ENCODE measurements around the gene ARHGAP24.

The ARHGAP24 gene

DNA sequence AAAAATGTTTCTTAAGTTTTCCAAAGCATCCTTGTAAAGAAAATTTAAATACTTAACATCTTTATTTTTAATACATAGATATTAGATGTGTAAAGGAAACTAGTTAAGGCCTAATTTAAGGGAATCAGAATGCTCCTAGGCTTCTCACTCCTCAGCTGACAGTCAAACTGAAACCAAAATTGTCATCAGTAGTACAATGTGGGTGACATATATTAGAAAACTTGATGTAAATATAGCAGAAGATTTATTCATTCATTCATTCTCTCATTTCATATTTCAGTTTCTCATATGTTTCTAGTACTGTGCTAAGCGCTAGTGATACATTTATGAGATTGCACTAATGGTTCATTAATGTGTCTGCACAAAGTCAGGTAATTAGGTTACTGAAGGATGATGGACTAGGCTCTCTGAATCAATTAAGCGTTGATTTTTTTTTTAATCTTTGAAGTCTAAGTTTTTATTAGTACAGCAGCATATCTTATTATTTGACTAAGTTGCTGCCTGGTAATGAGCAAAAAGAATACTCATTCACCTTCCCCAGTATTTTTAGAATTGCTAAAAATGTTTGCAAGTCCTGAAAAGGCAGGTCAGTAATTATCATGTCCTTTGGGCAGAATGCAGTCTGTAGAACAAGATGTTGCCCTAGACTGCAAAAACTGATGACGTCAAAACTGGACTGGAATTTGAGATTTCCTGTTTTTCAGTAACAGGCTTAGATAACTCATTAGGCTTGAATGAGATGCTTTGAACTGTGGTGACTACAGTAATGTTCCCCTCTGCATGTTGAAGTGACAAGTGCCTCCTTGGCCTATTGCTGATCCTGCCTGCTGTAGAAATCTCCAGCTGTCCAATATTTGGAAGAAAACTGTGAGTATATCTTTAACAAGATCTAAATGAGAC, 128.7 kb downstream of the ARHGAP24 start:
- Histone ChIP-seq H3K36me3 (ENCODE audit: control insufficient read depth in 1 of 2, insufficient read depth in 2 of 2, low read length in 2 of 2) (no peaks in the 10 kb centered on the region), H3K4me1 (ENCODE audit: control insufficient read depth in 1 of 2, insufficient read depth in 2 of 2, low read length in 2 of 2) (no peaks in the 10 kb centered on the region), H3K9me3 (ENCODE audit: control insufficient read depth in 1 of 2, low read length in 2 of 2) (no peaks in the 10 kb centered on the region), H3K27ac (ENCODE audit: low read depth, low read length) (no peak overlapping the region), H3K27me3 (ENCODE audit: control insufficient read depth in 1 of 2, insufficient read depth in 2 of 2, low read length in 2 of 2) (no peaks in the 10 kb centered on the region), H3K4me3 (ENCODE audit: low read depth in 1 of 2, low read length in 2 of 2) (no peak overlapping the region), H3K9ac (ENCODE audit: low read depth in 1 of 2, low read length in 2 of 2) (no peak overlapping the region)

DNA sequence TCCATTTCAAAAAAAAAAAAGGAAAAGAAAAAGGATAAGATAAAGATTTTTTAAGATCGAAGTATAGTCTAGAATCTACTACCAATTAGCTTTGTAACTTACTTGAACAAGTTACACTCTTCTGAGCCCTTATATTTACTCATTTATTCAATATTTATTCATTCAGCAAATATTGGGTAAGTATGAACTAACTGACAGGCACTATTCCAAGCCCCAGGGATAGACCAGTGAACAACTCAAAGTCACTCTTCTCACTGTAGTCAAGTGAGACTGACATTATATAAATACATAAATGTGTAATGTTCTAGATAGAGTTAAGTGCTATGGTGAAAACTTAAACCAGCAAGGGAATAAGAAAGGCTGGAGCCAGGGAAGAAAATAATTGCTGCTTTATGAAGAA, 131.6 kb downstream of the ARHGAP24 start:
- no peaks in the 10 kb centered on the region for H3K4me1 ChIP-seq (ENCODE audit: control insufficient read depth in 1 of 2, insufficient read depth in 2 of 2, low read length in 2 of 2)
- H3K4me3 ChIP-seq (ENCODE audit: low read depth in 1 of 2, low read length in 2 of 2), result no peak overlapping the region
- H3K36me3 ChIP-seq (ENCODE audit: control insufficient read depth in 1 of 2, insufficient read depth in 2 of 2, low read length in 2 of 2), result no peaks in the 10 kb centered on the region
- H3K9me3 ChIP-seq (ENCODE audit: control insufficient read depth in 1 of 2, low read length in 2 of 2), result no peaks in the 10 kb centered on the region
- no peak overlapping the region for H3K9ac ChIP-seq (ENCODE audit: low read depth in 1 of 2, low read length in 2 of 2)
- H3K27ac ChIP-seq (ENCODE audit: low read depth, low read length), result no peak overlapping the region
- H3K27me3 ChIP-seq (ENCODE audit: control insufficient read depth in 1 of 2, insufficient read depth in 2 of 2, low read length in 2 of 2), result no peaks in the 10 kb centered on the region

DNA sequence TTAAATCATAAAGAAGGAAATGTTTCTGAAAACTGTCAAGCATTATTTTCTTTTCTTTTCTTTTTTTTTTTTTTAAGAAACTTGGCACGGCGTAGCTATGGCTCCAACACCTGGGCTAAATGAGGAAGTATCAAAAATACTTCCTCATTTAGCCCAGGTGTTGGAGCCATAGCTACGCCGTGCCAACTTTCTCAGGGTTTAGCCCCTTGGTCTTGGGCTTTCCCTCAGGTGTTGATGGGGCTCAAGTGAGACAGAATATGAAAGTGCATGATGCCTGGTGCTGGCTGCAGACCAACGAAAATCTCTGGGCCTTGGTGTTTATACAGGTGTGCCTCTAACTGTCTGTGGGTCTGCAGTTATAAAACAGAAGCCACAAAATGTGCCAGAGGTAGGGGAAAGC, 132.7 kb downstream of the ARHGAP24 start:
- Histone ChIP-seq H3K36me3 (ENCODE audit: control insufficient read depth in 1 of 2, insufficient read depth in 2 of 2, low read length in 2 of 2) (no peaks in the 10 kb centered on the region), H3K27me3 (ENCODE audit: control insufficient read depth in 1 of 2, insufficient read depth in 2 of 2, low read length in 2 of 2) (no peaks in the 10 kb centered on the region), H3K9ac (ENCODE audit: low read depth in 1 of 2, low read length in 2 of 2) (no peak overlapping the region), H3K4me1 (ENCODE audit: control insufficient read depth in 1 of 2, insufficient read depth in 2 of 2, low read length in 2 of 2) (no peaks in the 10 kb centered on the region), H3K27ac (ENCODE audit: low read depth, low read length) (no peak overlapping the region), H3K4me3 (ENCODE audit: low read depth in 1 of 2, low read length in 2 of 2) (no peak overlapping the region), H3K9me3 (ENCODE audit: control insufficient read depth in 1 of 2, low read length in 2 of 2) (no peaks in the 10 kb centered on the region)

DNA sequence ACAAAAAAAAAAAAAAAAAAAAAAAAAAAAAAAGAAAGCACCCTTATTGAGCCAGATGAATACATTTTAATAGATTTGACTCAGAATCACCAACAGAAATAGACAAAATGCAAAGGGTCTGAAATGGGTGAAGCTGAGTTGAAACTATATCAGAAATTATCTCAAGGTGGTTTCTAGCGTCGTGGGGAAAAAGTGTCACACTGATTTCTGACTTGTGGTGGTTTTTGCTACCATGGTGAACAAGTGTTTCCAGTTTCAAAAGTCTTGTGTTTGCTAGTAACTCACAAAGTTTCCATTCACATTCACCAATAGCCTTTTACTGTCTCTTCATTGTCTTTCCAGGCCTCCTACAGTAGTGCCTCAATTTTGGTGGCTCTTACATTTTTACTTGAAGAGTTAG, 135.5 kb downstream of the ARHGAP24 start:
- Histone ChIP-seq H3K9me3 (ENCODE audit: control insufficient read depth in 1 of 2, low read length in 2 of 2) (no peaks in the 10 kb centered on the region), H3K27me3 (ENCODE audit: control insufficient read depth in 1 of 2, insufficient read depth in 2 of 2, low read length in 2 of 2) (no peaks in the 10 kb centered on the region), H3K36me3 (ENCODE audit: control insufficient read depth in 1 of 2, insufficient read depth in 2 of 2, low read length in 2 of 2) (no peaks in the 10 kb centered on the region), H3K4me3 (ENCODE audit: low read depth in 1 of 2, low read length in 2 of 2) (no peak overlapping the region), H3K4me1 (ENCODE audit: control insufficient read depth in 1 of 2, insufficient read depth in 2 of 2, low read length in 2 of 2) (no peaks in the 10 kb centered on the region), H3K9ac (ENCODE audit: low read depth in 1 of 2, low read length in 2 of 2) (no peak overlapping the region), H3K27ac (ENCODE audit: low read depth, low read length) (no peak overlapping the region)

DNA sequence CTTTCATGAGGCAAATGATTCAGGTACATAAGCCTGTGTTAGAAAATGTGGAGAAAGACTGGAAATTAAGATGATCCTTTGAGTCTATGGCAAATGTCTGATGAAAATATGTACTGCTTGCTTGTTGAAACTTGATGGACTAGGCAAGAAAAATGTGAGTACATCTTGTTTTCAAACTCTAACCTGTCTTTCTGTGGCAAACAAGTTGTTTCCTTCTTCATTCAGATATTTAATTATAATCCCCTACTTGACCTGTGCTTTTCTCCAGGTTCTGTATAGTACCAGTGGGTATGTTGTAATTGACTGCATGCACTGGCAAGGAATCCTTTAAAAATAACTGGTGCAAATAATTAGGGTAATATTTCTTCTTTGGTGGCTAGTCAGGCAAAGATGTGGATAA, 136.7 kb downstream of the ARHGAP24 start:
- no peak overlapping the region for H3K9ac ChIP-seq (ENCODE audit: low read depth in 1 of 2, low read length in 2 of 2)
- H3K4me3 ChIP-seq (ENCODE audit: low read depth in 1 of 2, low read length in 2 of 2), result no peak overlapping the region
- no peaks in the 10 kb centered on the region for H3K36me3 ChIP-seq (ENCODE audit: control insufficient read depth in 1 of 2, insufficient read depth in 2 of 2, low read length in 2 of 2)
- no peaks in the 10 kb centered on the region for H3K27me3 ChIP-seq (ENCODE audit: control insufficient read depth in 1 of 2, insufficient read depth in 2 of 2, low read length in 2 of 2)
- H3K4me1 ChIP-seq (ENCODE audit: control insufficient read depth in 1 of 2, insufficient read depth in 2 of 2, low read length in 2 of 2), result no peaks in the 10 kb centered on the region
- H3K27ac ChIP-seq (ENCODE audit: low read depth, low read length), result no peak overlapping the region
- no peaks in the 10 kb centered on the region for H3K9me3 ChIP-seq (ENCODE audit: control insufficient read depth in 1 of 2, low read length in 2 of 2)

DNA sequence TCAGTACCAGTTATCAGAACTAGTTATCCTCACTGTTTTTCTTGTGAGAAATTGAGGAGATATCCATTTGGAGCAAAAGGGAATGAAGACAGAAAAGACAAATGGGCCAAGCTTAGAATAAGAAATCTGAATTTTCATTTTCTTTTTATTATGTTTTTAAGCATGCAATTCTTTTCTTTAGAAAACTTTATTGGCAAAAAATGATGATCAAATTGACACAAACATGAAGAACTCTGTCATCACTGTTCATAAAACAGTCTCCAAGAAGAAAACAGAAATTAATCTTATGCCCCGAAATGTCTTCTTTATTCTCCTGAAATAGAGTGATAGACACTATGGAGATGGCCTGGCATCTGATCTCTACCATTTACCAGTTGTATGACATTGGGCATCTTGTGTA, 139.0 kb downstream of the ARHGAP24 start:
- H3K27ac ChIP-seq (ENCODE audit: low read depth, low read length), result no peak overlapping the region
- H3K9me3 ChIP-seq (ENCODE audit: control insufficient read depth in 1 of 2, low read length in 2 of 2), result no peaks in the 10 kb centered on the region
- no peaks in the 10 kb centered on the region for H3K27me3 ChIP-seq (ENCODE audit: control insufficient read depth in 1 of 2, insufficient read depth in 2 of 2, low read length in 2 of 2)
- no peak overlapping the region for H3K4me3 ChIP-seq (ENCODE audit: low read depth in 1 of 2, low read length in 2 of 2)
- H3K36me3 ChIP-seq (ENCODE audit: control insufficient read depth in 1 of 2, insufficient read depth in 2 of 2, low read length in 2 of 2), result no peaks in the 10 kb centered on the region
- H3K9ac ChIP-seq (ENCODE audit: low read depth in 1 of 2, low read length in 2 of 2), result no peak overlapping the region
- no peaks in the 10 kb centered on the region for H3K4me1 ChIP-seq (ENCODE audit: control insufficient read depth in 1 of 2, insufficient read depth in 2 of 2, low read length in 2 of 2)

DNA sequence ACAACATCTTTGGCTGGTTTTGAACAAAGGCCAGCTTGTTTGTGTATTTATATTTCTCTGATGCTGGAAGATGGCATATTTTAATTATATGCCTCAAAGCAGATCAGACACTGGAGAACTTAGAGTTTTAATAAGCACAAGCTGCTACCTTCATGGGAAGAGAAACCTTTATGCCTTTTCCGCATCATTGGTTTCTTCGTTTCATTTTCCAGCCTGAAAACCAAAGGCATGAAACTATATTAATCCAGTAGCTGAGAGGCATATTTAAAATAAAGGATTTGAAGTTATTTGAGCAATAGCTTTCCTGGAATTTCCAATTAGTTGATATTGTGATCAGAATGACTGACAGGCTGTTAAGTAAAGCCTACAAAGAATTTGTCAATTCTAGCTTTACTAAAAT, 141.0 kb downstream of the ARHGAP24 start:
- H3K36me3 ChIP-seq (ENCODE audit: control insufficient read depth in 1 of 2, insufficient read depth in 2 of 2, low read length in 2 of 2), result no peaks in the 10 kb centered on the region
- H3K9ac ChIP-seq (ENCODE audit: low read depth in 1 of 2, low read length in 2 of 2), result no peak overlapping the region
- H3K9me3 ChIP-seq (ENCODE audit: control insufficient read depth in 1 of 2, low read length in 2 of 2), result no peaks in the 10 kb centered on the region
- H3K27ac ChIP-seq (ENCODE audit: low read depth, low read length), result no peak overlapping the region
- no peak overlapping the region for H3K4me3 ChIP-seq (ENCODE audit: low read depth in 1 of 2, low read length in 2 of 2)
- H3K4me1 ChIP-seq (ENCODE audit: control insufficient read depth in 1 of 2, insufficient read depth in 2 of 2, low read length in 2 of 2), result no peaks in the 10 kb centered on the region
- no peaks in the 10 kb centered on the region for H3K27me3 ChIP-seq (ENCODE audit: control insufficient read depth in 1 of 2, insufficient read depth in 2 of 2, low read length in 2 of 2)

DNA sequence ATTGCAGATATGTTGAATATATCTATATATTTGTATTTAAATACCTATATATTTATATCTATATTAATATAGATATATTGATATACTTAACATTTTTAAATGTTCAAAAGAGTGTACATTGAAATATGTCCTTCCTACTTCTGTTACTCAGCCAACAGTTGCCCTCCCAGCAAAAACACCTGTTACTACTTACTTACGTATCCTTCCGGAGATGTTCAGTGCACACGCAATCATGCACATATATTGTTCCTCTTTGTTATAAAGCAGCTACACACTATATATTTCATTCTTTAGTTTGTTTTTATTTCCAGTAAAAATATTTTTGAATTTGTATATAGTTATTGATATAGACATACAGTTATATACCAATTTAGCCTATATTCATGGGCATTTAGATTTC, 142.3 kb downstream of the ARHGAP24 start:
- no peaks in the 10 kb centered on the region for H3K27me3 ChIP-seq (ENCODE audit: control insufficient read depth in 1 of 2, insufficient read depth in 2 of 2, low read length in 2 of 2)
- no peaks in the 10 kb centered on the region for H3K36me3 ChIP-seq (ENCODE audit: control insufficient read depth in 1 of 2, insufficient read depth in 2 of 2, low read length in 2 of 2)
- H3K9me3 ChIP-seq (ENCODE audit: control insufficient read depth in 1 of 2, low read length in 2 of 2), result no peaks in the 10 kb centered on the region
- no peak overlapping the region for H3K27ac ChIP-seq (ENCODE audit: low read depth, low read length)
- no peaks in the 10 kb centered on the region for H3K4me1 ChIP-seq (ENCODE audit: control insufficient read depth in 1 of 2, insufficient read depth in 2 of 2, low read length in 2 of 2)
- H3K4me3 ChIP-seq (ENCODE audit: low read depth in 1 of 2, low read length in 2 of 2), result no peak overlapping the region
- H3K9ac ChIP-seq (ENCODE audit: low read depth in 1 of 2, low read length in 2 of 2), result no peak overlapping the region

DNA sequence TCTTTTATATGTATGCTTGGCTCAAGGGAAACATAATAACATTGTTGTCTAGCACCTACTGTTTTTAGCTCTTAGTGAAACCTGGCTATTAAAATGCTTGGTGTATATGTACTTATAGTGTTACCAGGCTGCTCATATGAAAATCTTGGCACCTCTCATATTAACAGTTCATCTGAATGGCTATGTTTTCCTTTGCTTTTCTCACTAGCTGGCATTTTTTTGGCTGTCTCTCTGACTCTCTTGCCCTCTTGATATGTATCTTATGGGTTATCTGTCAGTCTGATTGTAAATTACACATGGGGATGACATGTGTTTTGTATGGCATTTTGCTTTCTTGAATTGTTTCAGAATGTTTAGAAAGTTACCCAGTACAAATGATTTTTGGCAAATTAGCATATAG, 158.0 kb downstream of the ARHGAP24 start:
- Histone ChIP-seq H3K9me3 (ENCODE audit: control insufficient read depth in 1 of 2, low read length in 2 of 2) (peaks cover 0 to 2% of the 10 kb centered on the region in 2 donors), H3K27me3 (ENCODE audit: control insufficient read depth in 1 of 2, insufficient read depth in 2 of 2, low read length in 2 of 2) (no peaks in the 10 kb centered on the region), H3K36me3 (ENCODE audit: control insufficient read depth in 1 of 2, insufficient read depth in 2 of 2, low read length in 2 of 2) (no peaks in the 10 kb centered on the region), H3K9ac (ENCODE audit: low read depth in 1 of 2, low read length in 2 of 2) (no peak overlapping the region), H3K27ac (ENCODE audit: low read depth, low read length) (no peak overlapping the region), H3K4me3 (ENCODE audit: low read depth in 1 of 2, low read length in 2 of 2) (no peak overlapping the region), H3K4me1 (ENCODE audit: control insufficient read depth in 1 of 2, insufficient read depth in 2 of 2, low read length in 2 of 2) (no peaks in the 10 kb centered on the region)

DNA sequence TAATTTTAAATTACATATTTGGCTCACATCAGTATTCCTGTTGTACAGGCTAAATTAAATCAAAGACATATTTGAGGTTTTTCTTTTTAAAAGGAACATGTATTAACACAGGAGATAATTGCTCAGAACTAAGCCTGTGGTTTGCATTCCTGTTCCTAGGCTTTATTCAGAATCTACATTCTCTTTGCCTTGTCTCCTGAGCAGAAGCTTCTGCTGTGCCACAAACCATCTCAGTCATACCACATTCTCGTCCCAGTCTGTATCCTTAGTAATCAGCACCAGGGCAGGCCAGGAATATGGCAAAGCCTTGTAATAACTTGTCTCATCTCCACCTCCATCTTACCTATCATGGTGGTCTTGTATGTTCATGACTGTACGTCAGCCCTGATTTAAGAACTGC, 162.8 kb downstream of the ARHGAP24 start:
- no peak overlapping the region for H3K9ac ChIP-seq (ENCODE audit: low read depth in 1 of 2, low read length in 2 of 2)
- H3K4me1 ChIP-seq (ENCODE audit: control insufficient read depth in 1 of 2, insufficient read depth in 2 of 2, low read length in 2 of 2), result no peaks in the 10 kb centered on the region
- no peak overlapping the region for H3K27ac ChIP-seq (ENCODE audit: low read depth, low read length)
- H3K4me3 ChIP-seq (ENCODE audit: low read depth in 1 of 2, low read length in 2 of 2), result no peak overlapping the region
- H3K27me3 ChIP-seq (ENCODE audit: control insufficient read depth in 1 of 2, insufficient read depth in 2 of 2, low read length in 2 of 2), result no peaks in the 10 kb centered on the region
- no peaks in the 10 kb centered on the region for H3K36me3 ChIP-seq (ENCODE audit: control insufficient read depth in 1 of 2, insufficient read depth in 2 of 2, low read length in 2 of 2)
- no peaks in the 10 kb centered on the region for H3K9me3 ChIP-seq (ENCODE audit: control insufficient read depth in 1 of 2, low read length in 2 of 2)

Data from duodenal mucosa (tissue), 2 donors.